HG03045 (cell line): ENCODE results near the gene SERGEF.

Source experiments
- ATAC-seq: cut with Tn5 transposase; IDR thresholded peaks from one replicate; pipeline ENCODE4 v1.9.1; 2021; ENCODE audit warnings: mild to moderate bottlenecking, moderate library complexity; ENCODE audit not compliant: unreplicated experiment

The SERGEF gene

GRCh38 chr11:17954395-17955252, 58.2 kb downstream of the SERGEF start:
- ATAC-seq, result no peak

GRCh38 chr11:17952487-17952886, 60.4 kb downstream of the SERGEF start:
- no peak for ATAC-seq

- no peak for ATAC-seq
These were observed 61.0 kb downstream of the SERGEF start for GRCh38 chr11:17951685-17952388.

GRCh38 chr11:17950644-17951043, 62.2 kb downstream of the SERGEF start:
- ATAC-seq, result no peak

GRCh38 chr11:17948296-17948695, 64.6 kb downstream of the SERGEF start:
- no peak for ATAC-seq

- no peak for ATAC-seq
These were observed 73.3 kb downstream of the SERGEF start for GRCh38 chr11:17939542-17939941.

GRCh38 chr11:17936790-17937189, 76.1 kb downstream of the SERGEF start:
- ATAC-seq, result no peak

- ATAC-seq, result no peak
These were observed 78.7 kb downstream of the SERGEF start for GRCh38 chr11:17934194-17934593.

- ATAC-seq, result no peak
These were observed 79.1 kb downstream of the SERGEF start for GRCh38 chr11:17933708-17934107.

- no peak for ATAC-seq
These were observed 80.4 kb downstream of the SERGEF start for GRCh38 chr11:17932472-17932871.

GRCh38 chr11:17931595-17931994, 81.3 kb downstream of the SERGEF start:
- no peak for ATAC-seq

GRCh38 chr11:17930544-17931125, 82.2 kb downstream of the SERGEF start:
- no peak for ATAC-seq

GRCh38 chr11:17929171-17929570, 83.7 kb downstream of the SERGEF start:
- ATAC-seq, result no peak

GRCh38 chr11:17927681-17928343, 85.0 kb downstream of the SERGEF start:
- ATAC-seq, result no peak

GRCh38 chr11:17927041-17927440, 85.8 kb downstream of the SERGEF start:
- no peak for ATAC-seq

- ATAC-seq, result no peak
These were observed 88.1 kb downstream of the SERGEF start for GRCh38 chr11:17924713-17925112.

- no peak for ATAC-seq
These were observed 89.6 kb downstream of the SERGEF start for GRCh38 chr11:17923217-17923616.

- ATAC-seq, result no peak
These were observed 90.4 kb downstream of the SERGEF start for GRCh38 chr11:17922416-17922788.

GRCh38 chr11:17921659-17922415, 91.0 kb downstream of the SERGEF start:
- no peak for ATAC-seq

GRCh38 chr11:17918049-17918605, 94.7 kb downstream of the SERGEF start:
- ATAC-seq, result no peak
